ENCODE results near the gene TXNRD1.

DNA sequence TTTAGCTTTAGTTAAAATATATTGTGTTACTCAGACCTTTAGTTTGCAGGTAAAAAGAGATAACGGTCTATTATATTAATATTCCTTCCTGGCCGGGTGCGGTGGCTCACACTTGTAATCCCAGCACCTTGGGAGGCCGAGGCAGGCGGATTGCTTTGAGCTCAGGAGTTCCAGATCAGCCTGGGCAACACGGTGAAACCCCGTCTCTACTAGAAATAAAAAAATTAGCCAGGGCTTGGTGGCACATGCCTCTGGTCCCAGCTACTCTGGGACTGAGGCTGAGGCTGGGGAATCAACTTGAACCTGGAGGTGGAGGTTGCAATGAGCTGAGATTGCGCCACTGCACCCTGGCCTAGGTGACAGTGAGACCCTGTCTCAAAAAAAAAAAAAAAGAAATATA is 74.7 kb downstream of the TXNRD1 start:
- TF ChIP-seq, protein P1, sequence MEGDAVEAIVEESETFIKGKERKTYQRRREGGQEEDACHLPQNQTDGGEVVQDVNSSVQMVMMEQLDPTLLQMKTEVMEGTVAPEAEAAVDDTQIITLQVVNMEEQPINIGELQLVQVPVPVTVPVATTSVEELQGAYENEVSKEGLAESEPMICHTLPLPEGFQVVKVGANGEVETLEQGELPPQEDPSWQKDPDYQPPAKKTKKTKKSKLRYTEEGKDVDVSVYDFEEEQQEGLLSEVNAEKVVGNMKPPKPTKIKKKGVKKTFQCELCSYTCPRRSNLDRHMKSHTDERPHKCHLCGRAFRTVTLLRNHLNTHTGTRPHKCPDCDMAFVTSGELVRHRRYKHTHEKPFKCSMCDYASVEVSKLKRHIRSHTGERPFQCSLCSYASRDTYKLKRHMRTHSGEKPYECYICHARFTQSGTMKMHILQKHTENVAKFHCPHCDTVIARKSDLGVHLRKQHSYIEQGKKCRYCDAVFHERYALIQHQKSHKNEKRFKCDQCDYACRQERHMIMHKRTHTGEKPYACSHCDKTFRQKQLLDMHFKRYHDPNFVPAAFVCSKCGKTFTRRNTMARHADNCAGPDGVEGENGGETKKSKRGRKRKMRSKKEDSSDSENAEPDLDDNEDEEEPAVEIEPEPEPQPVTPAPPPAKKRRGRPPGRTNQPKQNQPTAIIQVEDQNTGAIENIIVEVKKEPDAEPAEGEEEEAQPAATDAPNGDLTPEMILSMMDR (IDR thresholded peaks at IDR 0.05): no peak
- TF ChIP-seq POLR2A (IDR thresholded peaks at IDR 0.05): no peak

Data from thyroid gland (tissue), 4 donors.